Right cardiac atrium (tissue), 5 donors: ENCODE results near the gene PPFIA3. TPM values are rescaled to one million over a fixed set of nuclear protein-coding genes. Genes with fewer than 3 reads are reported as not detected.
"Not testable (repeated sequence)": the region's sequence is repeated elsewhere in the genome, so short reads cannot be mapped to it uniquely, and the experiment has no call there.

Experiments used
- ATAC-seq, 2 donors: fragments of 200-7000 bp; cut with Tn5 transposase; one replicate each; pipeline versions ENCODE4 v1.8.0 to v1.9.1; 2020; ENCODE audit warnings: moderate library complexity in 2 of 2, mild to moderate bottlenecking in 1 of 2
- DNase-seq, 3 donors: peaks; one replicate each; pipeline ENCODE4 v3.0.0-alpha.2; 2020
- H3K27ac ChIP-seq: one replicate; pipeline ENCODE4 v1.5.1; 2013; ENCODE audit warnings: mild to moderate bottlenecking, low read length, control low read depth, moderate library complexity
- H3K27me3 ChIP-seq: one replicate; pipeline ENCODE4 v1.6.1; 2013; ENCODE audit not compliant: control insufficient read depth, insufficient read depth
- H3K4me1 ChIP-seq: one replicate; pipeline ENCODE4 v1.6.1; 2013; ENCODE audit warnings: low read length; ENCODE audit not compliant: control insufficient read depth, insufficient read depth
- H3K4me3 ChIP-seq: one replicate; pipeline ENCODE4 v1.5.1; 2013; ENCODE audit warnings: low read length, control low read depth
- H3K9me3 ChIP-seq: one replicate; pipeline ENCODE4 v1.6.1; 2013; ENCODE audit warnings: low read length; ENCODE audit not compliant: control insufficient read depth
- WGBS: extraction: QIAGEN DNeasy Blood & Tissue Kit; methylation state at CpG from one replicate; pipeline ENCODE4 v1.1.7; 2013; 5-methylcytosine and 5-hydroxymethylcytosine counted together
- intact Hi-C, 4 donors: fragments of 100-400 bp; cut with DNase I; formaldehyde crosslinking; loops; one replicate each; pipeline versions ENCODE4 v1.11.0 to v1.14.0; 2022 to 2023
- long read RNA-seq, 4 donors: library from polyadenylated mRNA; unstranded; transcript quantifications; one replicate each; pipeline ENCODE4 v2.0.0, GENCODE V29; 2020 to 2021
- polyA plus RNA-seq: library from polyadenylated mRNA; stranded (reverse); fragments of 200-250 nt; gene quantifications from one replicate; pipeline ENCODE4 v1.2.3, GENCODE V29; 2013
- total RNA-seq, 4 donors: library from RNA; stranded (reverse); fragmentation: NEBNext Ultra II Directional; extraction: Animal tissue kit (Norgen Biotek cat#: 25700); gene quantifications; one replicate each; pipeline ENCODE4 v1.2.1, GENCODE V29; 2021
- donor health status: healthy with polysubstance abuse.
- donor health status: DM: no; HTN: yes; CAD: no.
- donor health status: DM: no; HTN: no; CAD: no.
- donor health status: DM: no; HTN: yes; CAD: no; lungs with severe emphysema.
- donor health status: DM: yes; HTN: yes; CAD: no.

The PPFIA3 gene
- total RNA-seq, result 10 to 100 TPM in 3 of 4 donors, 1 to 10 TPM in 1; 9.5 to 11.9 (median 10.9) TPM
- polyA plus RNA-seq, result 13.2 TPM
- long read RNA-seq, donor 1, transcript PPFIA3-209 (2 exons, 980 nt), result major isoform, 6 of 18 reads
- long read RNA-seq, donor 1, partial matches to known transcripts, result 5 of 18 reads
- long read RNA-seq, donor 1, other reads (novel, unspliced or antisense), result 7 of 18 reads
- long read RNA-seq, donor 2, partial matches to known transcripts, result 4 of 15 reads
- long read RNA-seq, donor 2, other reads (novel, unspliced or antisense), result 7 of 15 reads
- long read RNA-seq, donor 3, transcript PPFIA3-209 (2 exons, 980 nt), result major isoform, 12 of 32 reads
- long read RNA-seq, donor 3, partial matches to known transcripts, result 6 of 32 reads
- long read RNA-seq, donor 3, other reads (novel, unspliced or antisense), result 11 of 32 reads
- long read RNA-seq, donor 4, partial matches to known transcripts, result 2 of 11 reads
- long read RNA-seq, donor 4, other reads (novel, unspliced or antisense), result 4 of 11 reads

GRCh38 chr19:49119411-49120324 lies at the start of gene PPFIA3:
TSS of gene PPFIA3 (plus strand) at chr19:49119544. CDS start at chr19:49127874, 8,330 bp downstream.
- WGBS, result under 1% methylated on average over 90 of the region's 90 CpGs
- Histone ChIP-seq H3K4me1 (no peaks in the 10 kb centered on the region), H3K27me3 (no peaks in the 10 kb centered on the region), H3K9me3 (no peaks in the 10 kb centered on the region), H3K4me3 (peak within 1 kb of the TSS; percentile 66), H3K27ac (peak within 1 kb of the TSS; percentile 99)
- intact Hi-C loops, result loop anchor here in 2 of 4 donors (5.0 kb wide), 2 partner anchors 33 to 38 kb away; partner anchors contain the start of genes HRC (in 1 of the 2) and TRPM4 (in 1 of the 2)
- peak; percentile 75 to 91 (median 91) for DNase-seq
- ATAC-seq, result peak; percentile 58 to 65

GRCh38 chr19:49070416-49070815 lies 48.9 kb upstream of the PPFIA3 start:
- Histone ChIP-seq H3K27ac (no peak overlapping the region), H3K4me1 (peaks cover 2% of the 10 kb centered on the region), H3K9me3 (no peaks in the 10 kb centered on the region), H3K4me3 (no peak overlapping the region), H3K27me3 (no peaks in the 10 kb centered on the region)
- WGBS, result 96% methylated on average over 21 of the region's 21 CpGs
- intact Hi-C loops, result no loop called here
- ATAC-seq, result no peak
- no peak for DNase-seq

GRCh38 chr19:49071860-49072547 lies 47.3 kb upstream of the PPFIA3 start:
- peaks cover 2% of the 10 kb centered on the region for H3K4me1 ChIP-seq
- peak overlapping the region; percentile 33 for H3K4me3 ChIP-seq
- H3K9me3 ChIP-seq, result no peaks in the 10 kb centered on the region
- 4% methylated on average over 93 of the region's 93 CpGs for WGBS
- ATAC-seq (no peak), DNase-seq (peak in 1 of 3 donors; percentile 71)
- H3K27me3 ChIP-seq, result no peaks in the 10 kb centered on the region
- intact Hi-C loops, result no loop called here
- no peak overlapping the region for H3K27ac ChIP-seq

- intact Hi-C loops, result no loop called here
These were observed 45.6 kb upstream of the PPFIA3 start for GRCh38 chr19:49073514-49074378.

GRCh38 chr19:49074869-49075268 lies 44.5 kb upstream of the PPFIA3 start:
- ATAC-seq (peak in 1 of 2 donors; percentile 32), DNase-seq (peak; percentile 84 to 92 (median 88))
- H3K27ac ChIP-seq, H3K4me3 ChIP-seq, intact Hi-C loops, H3K4me1 ChIP-seq, H3K27me3 ChIP-seq, H3K9me3 ChIP-seq: not testable (repeated sequence)
- WGBS, result 14% methylated on average over 8 of the region's 9 CpGs

More at GRCh38 chr19:49073514-49074378, 45.6 kb upstream of the PPFIA3 start:
- Histone ChIP-seq H3K4me1 (peaks cover 2% of the 10 kb centered on the region), H3K27ac (peak overlapping the region; percentile 67), H3K27me3 (no peaks in the 10 kb centered on the region), H3K4me3 (no peak overlapping the region), H3K9me3 (no peaks in the 10 kb centered on the region)
- 56% methylated on average over 23 of the region's 23 CpGs for WGBS
- peak; percentile 40 to 63 for ATAC-seq
- no peak for DNase-seq

- H3K27me3 ChIP-seq, result no peaks in the 10 kb centered on the region
- H3K4me3 ChIP-seq, result no peak overlapping the region
- intact Hi-C loops, result no loop called here
- H3K27ac ChIP-seq, result no peak overlapping the region
- H3K9me3 ChIP-seq, result no peaks in the 10 kb centered on the region
- peak in 1 of 3 donors; percentile 13 for DNase-seq
- no peak for ATAC-seq
- no peaks in the 10 kb centered on the region for H3K4me1 ChIP-seq
- WGBS, result 81% methylated on average over 4 of the region's 4 CpGs
These were observed 39.0 kb upstream of the PPFIA3 start for GRCh38 chr19:49080392-49080791.

GRCh38 chr19:49081273-49081672 lies 38.1 kb upstream of the PPFIA3 start:
- intact Hi-C loops, result no loop called here
- ATAC-seq, result no peak
- no peaks in the 10 kb centered on the region for H3K9me3 ChIP-seq
- H3K4me3 ChIP-seq, result no peak overlapping the region
- H3K4me1 ChIP-seq, result peaks cover 2% of the 10 kb centered on the region
- H3K27me3 ChIP-seq, result no peaks in the 10 kb centered on the region
- no peak overlapping the region for H3K27ac ChIP-seq
- no peak for DNase-seq
- WGBS, result 78% methylated on average over 1 of the region's 1 CpG

GRCh38 chr19:49084206-49085019 lies 34.9 kb upstream of the PPFIA3 start:
- WGBS, result 63% methylated on average over 26 of the region's 26 CpGs

More at GRCh38 chr19:49084206-49085019, 34.9 kb upstream of the PPFIA3 start:
- peak in 1 of 3 donors; percentile 65 for DNase-seq
- Histone ChIP-seq H3K27ac (peak overlapping the region; percentile 90), H3K4me3 (peak overlapping the region; percentile 75), H3K27me3 (no peaks in the 10 kb centered on the region), H3K4me1 (peaks cover 6% of the 10 kb centered on the region), H3K9me3 (no peaks in the 10 kb centered on the region)
- no peak for ATAC-seq
- intact Hi-C loops, result no loop called here
